Measurements from ENCODE around the gene OS9. TPM values are rescaled to one million over a fixed set of nuclear protein-coding genes. Genes with fewer than 3 reads are reported as not detected.

OS9 gene
- total and polyA plus RNA-seq, 2 of the 4 experiments (the other 2 are of a cell fraction), result 159 to 272 TPM

- TF ChIP-seq ELK1 (IDR thresholded peaks at IDR 0.05; ENCODE audit: borderline replicate concordance, low read depth, low read length) (no peak), CEBPB (IDR thresholded peaks at IDR 0.05; ENCODE audit: low read depth, low read length) (no peak), BHLHE40 (IDR thresholded peaks at IDR 0.05; ENCODE audit: low read depth, low read length) (no peak), MAZ (IDR thresholded peaks at IDR 0.05; ENCODE audit: borderline replicate concordance, low read depth, low read length) (no peak)
- TF ChIP-seq, protein P1, sequence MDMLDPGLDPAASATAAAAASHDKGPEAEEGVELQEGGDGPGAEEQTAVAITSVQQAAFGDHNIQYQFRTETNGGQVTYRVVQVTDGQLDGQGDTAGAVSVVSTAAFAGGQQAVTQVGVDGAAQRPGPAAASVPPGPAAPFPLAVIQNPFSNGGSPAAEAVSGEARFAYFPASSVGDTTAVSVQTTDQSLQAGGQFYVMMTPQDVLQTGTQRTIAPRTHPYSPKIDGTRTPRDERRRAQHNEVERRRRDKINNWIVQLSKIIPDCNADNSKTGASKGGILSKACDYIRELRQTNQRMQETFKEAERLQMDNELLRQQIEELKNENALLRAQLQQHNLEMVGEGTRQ (IDR thresholded peaks at IDR 0.05; ENCODE audit: low read depth, low read length), result no peak
- Histone ChIP-seq H3K14ac (replicated peaks; ENCODE audit: low read depth, low read length) (no peak overlapping the region), H3K4me2 (ENCODE audit: low read depth, low read length) (no peak overlapping the region), H3K56ac (ENCODE audit: extremely low read depth, insufficient read depth, low read length) (no peak overlapping the region), H4K91ac (ENCODE audit: insufficient read depth, low read depth, low read length) (no peak overlapping the region), H3K18ac (ENCODE audit: low read depth, low read length) (no peak overlapping the region), H2BK20ac (ENCODE audit: low read depth, low read length) (no peak overlapping the region), H3K4me1 (ENCODE audit: control insufficient read depth, insufficient read depth, low read length) (peaks cover 7% of the 10 kb centered on the region), H3K9ac (ENCODE audit: low read depth, low read length) (no peak overlapping the region), H4K8ac (ENCODE audit: low read depth in 2 of 2, low read length in 2 of 2) (no peak overlapping the region), H2BK120ac (ENCODE audit: low read depth, low read length) (no peak overlapping the region), H4K5ac (ENCODE audit: low read depth, low read length) (no peak overlapping the region), H3K27me3 (ENCODE audit: control insufficient read depth, insufficient read depth, low read length) (no peaks in the 10 kb centered on the region), H3K79me1 (ENCODE audit: low read depth in 1 of 2, low read length in 2 of 2) (peaks cover 28 to 62% of the 10 kb centered on the region in 2 experiments; a peak in 3 of 4 replicates), H2BK15ac (ENCODE audit: low read depth, low read length) (no peak overlapping the region), H3K36me3 (ENCODE audit: control insufficient read depth, insufficient read depth, low read length) (peaks cover 24% of the 10 kb centered on the region), H3K23ac (ENCODE audit: low read depth, low read length) (no peak overlapping the region), H2AK9ac (replicated peaks; ENCODE audit: low read depth, low read length, poor library complexity) (peak overlapping the region; percentile 28), H3K4me3 (ENCODE audit: insufficient read depth, low read depth, low read length) (no peak overlapping the region), H3K4ac (ENCODE audit: low read depth, low read length) (no peak overlapping the region), H3K27ac (ENCODE audit: insufficient read depth, low read length) (no peak overlapping the region), H2AK5ac (ENCODE audit: low read depth, low read length) (no peak overlapping the region), H3K9me1 (ENCODE audit: insufficient read depth, low read length) (peaks cover 18% of the 10 kb centered on the region), H2BK5ac (ENCODE audit: low read depth, low read length, poor library complexity, severe bottlenecking) (no peak overlapping the region), H4K20me1 (ENCODE audit: insufficient read depth, low read length) (0 out of 2 replicates have a peak, but pooled peaks cover 7% of the 10 kb centered on the region), H2AFZ (replicated peaks; ENCODE audit: low read length, poor library complexity) (no peak overlapping the region), H3K9me3 (ENCODE audit: control insufficient read depth, insufficient read depth, low read length) (no peaks in the 10 kb centered on the region)
- ATAC-seq (ENCODE audit: low read depth), result no peak
- in situ Hi-C loops (cut with MboI; ENCODE audit: low sequenced_read_pairs), result no loop called here
- ChIA-PET POLR2A (ENCODE audit: unreplicated experiment) (no interaction called here), CTCF (no interaction called here)
- no peak for DNase-seq
- no CpG with 5 or more reads among the region's 5 CpGs for WGBS, 2 experiments (ENCODE audit: extremely low coverage in 2 of 2, insufficient read length in 1 of 2)
- dilution Hi-C loops (cut with HindIII; ENCODE audit: low sequenced_read_pairs, unreplicated experiment), result no loop called here
- intact Hi-C loops (cut with micrococcal nuclease), result no loop called here
- BruUV-seq (replicated peaks), result no TSS peak
These were observed 55.1 kb downstream of the OS9 start for GRCh38 chr12:57749061-57749460.

All from IMR-90 (cell line).